Nephron (organoid): ENCODE measurements around the gene TMC6.

Experiments
- H3K27ac Mint-ChIP-seq, 3 experiments: 2 replicates each; pipeline ENCODE4 v1.8.0; 2020; ENCODE audit warnings: mixed read lengths in 3 of 3, mild to moderate bottlenecking in 2 of 3, moderate library complexity in 1 of 3
- H3K27me3 Mint-ChIP-seq: 2 replicates; pipeline ENCODE4 v1.8.0; 2021; ENCODE audit warnings: low read depth, mild to moderate bottlenecking, moderate library complexity, mixed read lengths
- H3K36me3 Mint-ChIP-seq: 2 replicates; pipeline ENCODE4 v1.8.0; 2020; ENCODE audit warnings: low read depth, mixed read lengths
- H3K4me1 Mint-ChIP-seq: 2 replicates; pipeline ENCODE4 v1.8.0; 2020; ENCODE audit warnings: mixed read lengths
- H3K4me3 Mint-ChIP-seq, 3 experiments: 2 replicates each; pipeline ENCODE4 v1.8.0; 2020; ENCODE audit warnings: mild to moderate bottlenecking in 3 of 3, mixed read lengths in 3 of 3, moderate library complexity in 2 of 3
- H3K9me3 Mint-ChIP-seq: 2 replicates; pipeline ENCODE4 v1.8.0; 2020; ENCODE audit warnings: mixed read lengths
- TF ChIP-seq, protein P1 (sequence below), 3 experiments: fragments of 200-600 bp; sonication (generic); IDR thresholded peaks; one replicate each; pipeline ENCODE4 v1.5.0; 2021; ENCODE audit warnings: antibody characterized with exemption in 3 of 3; ENCODE audit not compliant: unreplicated experiment in 3 of 3

Gene TMC6

GRCh38 chr17:78135858-78136500, 7.4 kb upstream of the TMC6 start:
- H3K4me1 Mint-ChIP-seq: peaks cover 5% of the 10 kb centered on the region
- H3K27me3 Mint-ChIP-seq: peaks cover 22% of the 10 kb centered on the region
- TF ChIP-seq, protein P1, sequence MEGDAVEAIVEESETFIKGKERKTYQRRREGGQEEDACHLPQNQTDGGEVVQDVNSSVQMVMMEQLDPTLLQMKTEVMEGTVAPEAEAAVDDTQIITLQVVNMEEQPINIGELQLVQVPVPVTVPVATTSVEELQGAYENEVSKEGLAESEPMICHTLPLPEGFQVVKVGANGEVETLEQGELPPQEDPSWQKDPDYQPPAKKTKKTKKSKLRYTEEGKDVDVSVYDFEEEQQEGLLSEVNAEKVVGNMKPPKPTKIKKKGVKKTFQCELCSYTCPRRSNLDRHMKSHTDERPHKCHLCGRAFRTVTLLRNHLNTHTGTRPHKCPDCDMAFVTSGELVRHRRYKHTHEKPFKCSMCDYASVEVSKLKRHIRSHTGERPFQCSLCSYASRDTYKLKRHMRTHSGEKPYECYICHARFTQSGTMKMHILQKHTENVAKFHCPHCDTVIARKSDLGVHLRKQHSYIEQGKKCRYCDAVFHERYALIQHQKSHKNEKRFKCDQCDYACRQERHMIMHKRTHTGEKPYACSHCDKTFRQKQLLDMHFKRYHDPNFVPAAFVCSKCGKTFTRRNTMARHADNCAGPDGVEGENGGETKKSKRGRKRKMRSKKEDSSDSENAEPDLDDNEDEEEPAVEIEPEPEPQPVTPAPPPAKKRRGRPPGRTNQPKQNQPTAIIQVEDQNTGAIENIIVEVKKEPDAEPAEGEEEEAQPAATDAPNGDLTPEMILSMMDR (IDR thresholded peaks at IDR 0.05; ENCODE audit: unreplicated experiment in 3 of 3): no peak
- H3K4me3 Mint-ChIP-seq: no peak overlapping the region
- H3K36me3 Mint-ChIP-seq: no peaks in the 10 kb centered on the region
- peak overlapping the region in 1 of 3 experiments; percentile 52 for H3K27ac Mint-ChIP-seq
- no peaks in the 10 kb centered on the region for H3K9me3 Mint-ChIP-seq

- Mint-ChIP-seq H3K9me3 (no peaks in the 10 kb centered on the region), H3K27me3 (peaks cover 29% of the 10 kb centered on the region), H3K4me1 (peaks cover 1% of the 10 kb centered on the region), H3K36me3 (no peaks in the 10 kb centered on the region), H3K27ac (no peak overlapping the region), H3K4me3 (no peak overlapping the region)
- TF ChIP-seq, protein P1 (IDR thresholded peaks at IDR 0.05; ENCODE audit: unreplicated experiment in 3 of 3): no peak
Observed at GRCh38 chr17:78134899-78135385, 6.4 kb upstream of the TMC6 start.

GRCh38 chr17:78133971-78134898, 5.7 kb upstream of the TMC6 start:
- Mint-ChIP-seq H3K4me3 (no peak overlapping the region), H3K36me3 (no peaks in the 10 kb centered on the region), H3K9me3 (no peaks in the 10 kb centered on the region), H3K4me1 (peaks cover 5% of the 10 kb centered on the region), H3K27me3 (peaks cover 30% of the 10 kb centered on the region), H3K27ac (peak overlapping the region in 1 of 3 experiments; percentile 11)
- TF ChIP-seq, protein P1 (IDR thresholded peaks at IDR 0.05; ENCODE audit: unreplicated experiment in 3 of 3): peak; percentile 16 to 32 (median 19)

GRCh38 chr17:78133179-78133951, 4.8 kb upstream of the TMC6 start:
- Mint-ChIP-seq H3K27me3 (peaks cover 30% of the 10 kb centered on the region), H3K36me3 (no peaks in the 10 kb centered on the region), H3K4me3 (no peak overlapping the region), H3K9me3 (no peaks in the 10 kb centered on the region), H3K4me1 (peaks cover 12% of the 10 kb centered on the region), H3K27ac (no peak overlapping the region)
- TF ChIP-seq, protein P1 (IDR thresholded peaks at IDR 0.05; ENCODE audit: unreplicated experiment in 3 of 3): no peak

DNA sequence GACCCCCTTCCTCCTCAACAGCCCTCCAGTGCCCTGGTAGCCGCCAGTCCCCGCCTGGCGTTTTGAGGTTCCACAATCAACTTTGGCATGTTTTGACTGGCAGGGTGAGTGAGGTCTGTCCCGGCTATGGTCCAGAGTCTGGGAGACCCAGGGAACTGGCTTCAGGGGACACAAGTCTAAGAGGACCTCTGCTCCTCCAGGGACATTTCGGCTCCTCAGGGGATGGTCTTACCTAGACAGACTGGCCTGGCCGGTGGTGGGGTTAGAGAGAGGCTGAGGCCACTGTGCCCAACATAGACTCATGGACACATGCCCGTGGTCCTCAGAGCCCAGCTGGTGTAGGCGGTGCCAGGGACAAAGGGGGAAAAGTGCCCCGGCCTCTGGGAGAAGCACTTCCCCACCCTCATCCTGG, 4.2 kb upstream of the TMC6 start:
- H3K4me3 Mint-ChIP-seq: peak overlapping the region in 2 of 3 experiments; percentile 16 to 25
- H3K4me1 Mint-ChIP-seq: peaks cover 12% of the 10 kb centered on the region
- TF ChIP-seq, protein P1 (IDR thresholded peaks at IDR 0.05; ENCODE audit: unreplicated experiment in 3 of 3): no peak
- H3K9me3 Mint-ChIP-seq: no peaks in the 10 kb centered on the region
- H3K27me3 Mint-ChIP-seq: peaks cover 30% of the 10 kb centered on the region
- H3K27ac Mint-ChIP-seq: no peak overlapping the region
- no peaks in the 10 kb centered on the region for H3K36me3 Mint-ChIP-seq
